ENCODE data around the gene DAB2IP. TPM values are rescaled to one million over a fixed set of nuclear protein-coding genes. Genes with fewer than 3 reads are reported as not detected.

Gene DAB2IP
- total and polyA plus RNA-seq, 2 experiments from 2014 or later = 8.9 to 42.8 TPM

DNA sequence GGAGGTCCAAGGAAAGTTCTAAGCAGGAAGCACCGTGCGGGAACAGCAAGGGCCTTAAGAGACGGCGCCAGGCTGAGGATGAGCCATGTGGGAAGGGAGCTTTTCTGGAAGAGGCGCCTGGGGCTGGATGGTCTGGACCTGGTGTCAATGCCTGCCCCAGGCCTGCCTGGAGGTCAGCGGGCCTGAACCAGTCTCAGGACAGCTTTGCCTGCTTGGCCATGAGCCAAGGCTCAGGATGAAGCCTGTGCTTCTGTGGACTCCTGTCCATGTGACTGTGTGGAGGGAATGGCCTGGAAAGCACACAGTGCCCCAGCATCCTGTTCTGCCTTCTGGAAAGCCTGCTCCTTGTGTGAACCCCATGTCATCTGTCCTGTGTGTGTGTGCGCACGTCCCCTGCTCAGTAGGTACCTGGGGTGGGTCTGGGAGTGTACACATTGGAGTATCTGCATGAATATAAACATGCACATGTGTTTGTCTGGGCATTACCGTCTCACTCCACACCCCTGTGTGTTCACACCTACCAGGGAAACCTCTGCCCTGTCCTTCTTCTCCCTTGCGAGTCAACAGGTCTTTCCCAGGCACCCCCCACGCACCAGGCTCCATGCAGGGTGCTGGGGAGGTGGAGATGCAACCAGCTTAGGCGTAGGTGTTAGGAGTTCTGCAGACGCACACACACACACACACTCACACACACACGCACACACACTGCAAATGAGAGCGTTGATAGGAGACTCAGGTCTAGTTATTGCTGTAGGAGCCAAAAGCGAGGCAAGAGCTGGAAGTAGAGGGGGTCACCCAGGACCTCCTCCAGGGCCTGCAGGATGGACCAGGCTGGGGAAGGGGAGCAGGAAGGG is 24.8 kb downstream of the DAB2IP start:
- no peak overlapping the region for H2AFZ ChIP-seq
- Mint-ChIP-seq H3K4me1 (peaks cover 28% of the 10 kb centered on the region), H3K27me3 (ENCODE audit: insufficient read depth, low read depth, poor library complexity) (peaks cover 8% of the 10 kb centered on the region), H3K4me3 (no peak overlapping the region), H3K36me3 (ENCODE audit: low read depth) (peaks cover 6% of the 10 kb centered on the region), H3K27ac (no peak overlapping the region), H3K9me3 (no peaks in the 10 kb centered on the region; the same call in 2 of the 3 replicates)
- TF ChIP-seq REST (IDR thresholded peaks at IDR 0.05; ENCODE audit: unreplicated experiment) = no peak
- TF ChIP-seq EZH2phosphoT487 (IDR thresholded peaks at IDR 0.05; ENCODE audit: unreplicated experiment) = no peak
- TF ChIP-seq POLR2AphosphoS5 (IDR thresholded peaks at IDR 0.05; ENCODE audit: low read depth) = no peak
- TF ChIP-seq CTCF (conservative IDR thresholded peaks at IDR 0.05; ENCODE audit: low read depth in 2 of 2) = no peak
- no peak for TF ChIP-seq ZNF114 (CRISPR knock-in tag; IDR thresholded peaks at IDR 0.05)
- H3K4me2 ChIP-seq = no peak overlapping the region
- peaks cover 11% of the 10 kb centered on the region for H4K20me1 ChIP-seq (replicated peaks; ENCODE audit: insufficient read depth)
- H3K27ac ChIP-seq (ENCODE audit: low read depth) = no peak overlapping the region
- peaks cover 12% of the 10 kb centered on the region for H3K79me2 ChIP-seq (replicated peaks; ENCODE audit: insufficient read depth)
- no peak overlapping the region for H3K4me3 ChIP-seq
- no peaks in the 10 kb centered on the region for H3K4me1 ChIP-seq (ENCODE audit: insufficient read depth)
- no peaks in the 10 kb centered on the region for H3K9me2 ChIP-seq (ENCODE audit: insufficient read depth)
- no peaks in the 10 kb centered on the region for H3F3A ChIP-seq (replicated peaks; ENCODE audit: low read depth)
- DNase-seq (ENCODE audit: low spot score) (no peak), ATAC-seq (no peak)
- H3K27me3 ChIP-seq (ENCODE audit: insufficient read depth) = no peaks in the 10 kb centered on the region
- H3K36me3 ChIP-seq (ENCODE audit: insufficient read depth) = no peaks in the 10 kb centered on the region

GRCh38 chr9:121676926-121677325 is 25.5 kb downstream of the DAB2IP start:
- H3K79me2 ChIP-seq (replicated peaks; ENCODE audit: insufficient read depth) = peaks cover 12% of the 10 kb centered on the region
- no peak overlapping the region for H3K27ac ChIP-seq (ENCODE audit: low read depth)

More at GRCh38 chr9:121676926-121677325, 25.5 kb downstream of the DAB2IP start:
- Histone ChIP-seq H4K20me1 (replicated peaks; ENCODE audit: insufficient read depth) (peaks cover 11% of the 10 kb centered on the region), H3K9me2 (ENCODE audit: insufficient read depth) (no peaks in the 10 kb centered on the region), H3K4me1 (ENCODE audit: insufficient read depth) (no peaks in the 10 kb centered on the region), H3K36me3 (ENCODE audit: insufficient read depth) (no peaks in the 10 kb centered on the region), H3K27me3 (ENCODE audit: insufficient read depth) (no peaks in the 10 kb centered on the region), H3K4me3 (no peak overlapping the region), H3K4me2 (no peak overlapping the region), H3F3A (replicated peaks; ENCODE audit: low read depth) (no peaks in the 10 kb centered on the region), H2AFZ (no peak overlapping the region)
- no peak for ATAC-seq
- Mint-ChIP-seq H3K27me3 (ENCODE audit: insufficient read depth, low read depth, poor library complexity) (peaks cover 8% of the 10 kb centered on the region), H3K27ac (no peak overlapping the region), H3K9me3 (no peaks in the 10 kb centered on the region; the same call in 2 of the 3 replicates), H3K4me3 (no peak overlapping the region), H3K36me3 (ENCODE audit: low read depth) (peaks cover 6% of the 10 kb centered on the region; the same call in 2 of the 3 replicates), H3K4me1 (peaks cover 28% of the 10 kb centered on the region)
- TF ChIP-seq STAT1 (IDR thresholded peaks at IDR 0.05; ENCODE audit: unreplicated experiment) (no peak), EZH2 (IDR thresholded peaks at IDR 0.05; ENCODE audit: low read depth, unreplicated experiment) (no peak), ZNF462 (CRISPR knock-in tag; IDR thresholded peaks at IDR 0.05) (no peak), ZNF331 (CRISPR knock-in tag; IDR thresholded peaks at IDR 0.05; ENCODE audit: low read depth) (no peak), JUNB (IDR thresholded peaks at IDR 0.05; ENCODE audit: unreplicated experiment) (no peak)
- no peak for DNase-seq (ENCODE audit: low spot score)

Measured in GM23338 (cell line).